ENCODE measurements around the gene FCHSD2. TPM values are rescaled to one million over a fixed set of nuclear protein-coding genes. Genes with fewer than 3 reads are reported as not detected.

The FCHSD2 gene
- total RNA-seq, 2 donors from 2014 or later = 56.5 to 75.3 TPM

- no peak for DNase-seq (ENCODE audit: low spot score)
- no peak for TF ChIP-seq CTCF (IDR thresholded peaks at IDR 0.05)
These were observed 188.5 kb downstream of the FCHSD2 start for GRCh38 chr11:72953637-72954036.

GRCh38 chr11:72951888-72952287 is 190.2 kb downstream of the FCHSD2 start:
- ATAC-seq (ENCODE audit: insufficient number of reproducible peaks, low FRiP score, low read depth) (no peak), DNase-seq (ENCODE audit: low spot score) (no peak)
- H3K4me1 ChIP-seq (ENCODE audit: control insufficient read depth in 1 of 2, low read depth in 2 of 2) = peaks cover 4 to 10% of the 10 kb centered on the region in 2 donors
- no peaks in the 10 kb centered on the region for H3K36me3 ChIP-seq
- H3K9me3 ChIP-seq = no peaks in the 10 kb centered on the region
- H3K27ac ChIP-seq = no peak overlapping the region
- no peak for TF ChIP-seq CTCF (IDR thresholded peaks at IDR 0.05)
- H3K27me3 ChIP-seq (replicated peaks; ENCODE audit: insufficient read depth) = no peaks in the 10 kb centered on the region
- no peak overlapping the region for H3K4me3 ChIP-seq

More at GRCh38 chr11:72953637-72954036, 188.5 kb downstream of the FCHSD2 start:
- Histone ChIP-seq H3K27me3 (replicated peaks; ENCODE audit: insufficient read depth) (no peaks in the 10 kb centered on the region), H3K4me1 (ENCODE audit: control insufficient read depth in 1 of 2, low read depth in 2 of 2) (peaks cover 4 to 10% of the 10 kb centered on the region in 2 donors), H3K27ac (no peak overlapping the region), H3K36me3 (no peaks in the 10 kb centered on the region), H3K9me3 (no peaks in the 10 kb centered on the region), H3K4me3 (no peak overlapping the region)
- no peak for ATAC-seq (ENCODE audit: insufficient number of reproducible peaks, low FRiP score, low read depth)

- H3K27ac ChIP-seq = no peak overlapping the region
- H3K9me3 ChIP-seq = no peaks in the 10 kb centered on the region
- H3K4me1 ChIP-seq (ENCODE audit: control insufficient read depth in 1 of 2, low read depth in 2 of 2) = peaks cover 4 to 10% of the 10 kb centered on the region in 2 donors
- H3K27me3 ChIP-seq (replicated peaks; ENCODE audit: insufficient read depth) = no peaks in the 10 kb centered on the region
- TF ChIP-seq CTCF (IDR thresholded peaks at IDR 0.05) = no peak
- H3K4me3 ChIP-seq = no peak overlapping the region
- no peak for DNase-seq (ENCODE audit: low spot score)
- no peaks in the 10 kb centered on the region for H3K36me3 ChIP-seq
- no peak for ATAC-seq (ENCODE audit: insufficient number of reproducible peaks, low FRiP score, low read depth)
These were observed 190.9 kb downstream of the FCHSD2 start for GRCh38 chr11:72951193-72951592.

GRCh38 chr11:72950685-72951084 is 191.4 kb downstream of the FCHSD2 start:
- Histone ChIP-seq H3K27ac (no peak overlapping the region), H3K9me3 (no peaks in the 10 kb centered on the region), H3K4me3 (no peak overlapping the region), H3K36me3 (no peaks in the 10 kb centered on the region), H3K4me1 (ENCODE audit: control insufficient read depth in 1 of 2, low read depth in 2 of 2) (peaks cover 4 to 10% of the 10 kb centered on the region in 2 donors), H3K27me3 (replicated peaks; ENCODE audit: insufficient read depth) (no peaks in the 10 kb centered on the region)
- no peak for TF ChIP-seq CTCF (IDR thresholded peaks at IDR 0.05)
- no peak for DNase-seq (ENCODE audit: low spot score)
- no peak for ATAC-seq (ENCODE audit: insufficient number of reproducible peaks, low FRiP score, low read depth)

GRCh38 chr11:72947229-72947628 is 194.9 kb downstream of the FCHSD2 start:
- peaks cover 4 to 7% of the 10 kb centered on the region in 2 donors for H3K4me1 ChIP-seq (ENCODE audit: control insufficient read depth in 1 of 2, low read depth in 2 of 2)
- no peak for ATAC-seq (ENCODE audit: insufficient number of reproducible peaks, low FRiP score, low read depth)
- no peaks in the 10 kb centered on the region for H3K36me3 ChIP-seq
- no peak overlapping the region for H3K4me3 ChIP-seq
- H3K27me3 ChIP-seq (replicated peaks; ENCODE audit: insufficient read depth) = no peaks in the 10 kb centered on the region
- no peak for TF ChIP-seq CTCF (IDR thresholded peaks at IDR 0.05)
- DNase-seq (ENCODE audit: low spot score) = no peak
- no peaks in the 10 kb centered on the region for H3K9me3 ChIP-seq
- no peak overlapping the region for H3K27ac ChIP-seq

Data from thoracic aorta (tissue), 2 donors.